HG03378 (cell line): ENCODE measurements around the gene SIRPB1.
"Not testable (repeated sequence)": the region's sequence is repeated elsewhere in the genome, so short reads cannot be mapped to it uniquely, and the experiment has no call there.

Source experiments
- ATAC-seq: cut with Tn5 transposase; IDR thresholded peaks from one replicate; pipeline ENCODE4 v1.9.1; 2021; ENCODE audit warnings: mild to moderate bottlenecking, moderate library complexity; ENCODE audit not compliant: unreplicated experiment

Gene SIRPB1

DNA sequence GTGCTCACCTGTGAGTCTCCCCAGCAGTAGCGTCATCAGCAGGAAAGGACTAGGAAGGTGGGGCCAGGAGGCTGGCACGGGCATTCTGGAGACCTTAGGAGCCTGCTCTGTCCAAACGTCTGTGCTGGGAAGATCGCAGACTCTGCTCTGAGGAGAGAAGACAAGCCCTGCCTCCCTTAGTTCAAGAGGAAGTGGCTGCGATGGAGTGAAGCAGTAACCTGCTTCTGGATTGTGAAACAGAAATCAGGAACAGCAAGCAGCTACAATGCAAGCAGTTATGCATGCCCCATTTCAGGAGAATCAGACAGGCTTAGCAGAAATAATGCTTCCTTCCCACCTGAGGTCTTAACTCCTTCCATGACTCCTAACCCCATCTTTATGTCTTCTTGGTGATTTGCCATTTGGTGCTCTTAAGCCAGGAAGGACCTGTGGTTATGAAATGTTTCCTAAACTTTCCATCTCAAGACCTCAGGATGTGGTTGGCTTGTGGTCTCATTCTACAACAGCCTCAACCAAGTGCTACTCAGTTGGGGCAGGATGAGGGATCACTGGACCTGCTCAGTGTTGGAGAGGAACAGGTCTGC is at the start of gene SIRPB1:
Gene SIRPB1, minus strand, starts transcription at position 149 of the 584 bp plus-strand sequence. Its CDS starts 65 bp downstream, at position 84.
- ATAC-seq = no peak

DNA sequence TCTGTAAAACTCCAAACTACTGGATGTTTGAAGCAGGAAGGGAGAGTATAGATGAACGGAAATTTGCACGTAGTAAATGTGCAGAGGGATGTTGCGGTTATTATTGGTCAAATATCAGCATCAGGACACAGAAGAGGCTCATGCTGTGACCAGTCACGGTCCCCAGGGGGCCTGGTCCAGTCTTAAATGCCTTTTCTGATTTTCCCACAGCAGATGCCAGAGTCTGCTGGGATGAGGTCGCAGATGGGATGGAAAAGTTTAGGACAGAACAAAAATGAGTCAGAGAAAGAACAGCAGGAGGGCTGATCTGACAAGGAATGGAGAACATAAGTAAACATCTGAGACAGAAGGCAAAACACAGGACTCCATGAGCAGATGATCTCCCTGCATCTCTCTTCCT is 49.5 kb upstream of the SIRPB1 start:
- ATAC-seq = no peak

DNA sequence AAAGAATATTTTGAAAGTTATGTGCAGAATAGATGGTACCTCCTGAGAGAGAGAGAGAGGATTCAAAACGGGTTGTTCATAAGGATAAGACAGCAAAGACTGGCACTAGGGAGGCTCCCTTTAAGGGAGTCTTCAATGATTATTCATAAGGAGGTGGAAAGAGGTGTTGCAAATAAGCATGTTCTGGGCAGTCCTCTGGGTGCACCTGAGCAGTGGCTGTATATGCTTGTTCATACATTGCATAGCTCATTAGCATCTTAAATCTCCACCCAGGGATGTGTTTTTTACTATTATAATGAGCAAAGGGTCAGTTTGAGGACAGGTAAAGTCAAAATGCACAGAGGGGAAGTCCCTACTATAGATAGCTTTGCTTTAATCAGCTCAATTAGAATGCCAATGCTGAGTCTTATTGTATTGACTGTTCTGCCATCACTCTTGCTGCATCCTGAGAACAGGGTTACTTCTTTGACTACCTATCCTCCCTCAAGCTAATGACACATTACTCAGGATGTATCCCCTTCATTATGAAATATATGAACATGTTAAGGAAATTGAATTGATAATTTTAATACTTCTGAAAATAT is 47.8 kb upstream of the SIRPB1 start:
- no peak for ATAC-seq

DNA sequence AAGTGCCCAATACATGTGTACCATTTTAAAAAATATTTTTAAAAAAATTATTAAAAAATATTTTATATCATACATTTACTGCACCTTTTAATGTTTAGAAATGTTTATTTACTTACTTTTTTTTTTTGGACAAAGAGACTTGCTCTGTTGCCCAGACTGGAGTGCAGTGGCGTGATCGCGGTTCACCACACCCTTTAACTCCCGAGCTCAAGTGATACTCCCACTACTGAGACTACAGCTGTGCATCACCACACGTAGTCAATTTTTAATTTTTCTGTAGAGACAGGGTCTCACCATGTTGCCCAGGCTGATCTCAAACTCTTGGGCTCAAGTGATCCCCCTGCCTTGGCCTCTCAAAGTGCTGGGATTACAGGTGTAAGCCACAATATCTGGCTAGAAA is 47.0 kb upstream of the SIRPB1 start:
- ATAC-seq = no peak

DNA sequence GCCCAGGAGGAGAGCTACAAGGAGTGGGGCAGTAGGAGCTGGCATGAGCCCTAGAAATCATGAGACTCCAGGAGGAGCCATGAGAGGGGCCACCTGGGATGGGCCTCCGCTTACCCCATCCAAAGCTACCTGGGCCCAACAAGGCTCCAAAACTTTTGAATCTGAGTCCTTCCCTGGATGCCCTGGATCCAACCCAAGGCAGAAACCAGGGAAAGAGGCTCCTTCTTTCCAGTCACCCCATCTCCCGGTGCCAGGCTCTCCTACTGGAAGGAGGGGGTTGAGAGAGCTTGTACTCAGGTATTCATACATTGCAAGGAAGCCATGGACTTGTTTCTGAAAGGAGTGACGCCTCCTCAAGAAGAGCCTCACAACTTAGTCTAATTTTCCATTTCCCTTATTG is 45.5 kb upstream of the SIRPB1 start:
- ATAC-seq = no peak

DNA sequence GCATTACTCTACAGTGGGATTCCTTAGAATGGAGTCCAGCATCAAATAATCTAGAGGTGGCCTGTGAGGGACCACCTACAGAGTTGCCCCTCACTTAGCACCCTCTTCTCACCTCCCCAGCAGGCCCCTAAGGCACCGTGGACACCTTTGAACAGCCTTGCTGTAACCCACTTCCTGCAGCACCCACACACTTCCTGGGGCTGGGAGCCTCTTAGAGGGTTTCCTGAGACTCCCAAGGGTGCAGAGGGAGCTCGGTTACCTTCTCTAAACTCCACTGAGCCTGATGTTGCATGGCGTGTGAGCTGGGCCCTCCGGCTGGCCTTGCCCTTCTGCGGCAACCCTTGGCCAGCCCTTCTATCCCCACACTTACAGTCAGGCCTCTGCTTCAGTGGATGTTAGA is 45.1 kb upstream of the SIRPB1 start:
- ATAC-seq = no peak

DNA sequence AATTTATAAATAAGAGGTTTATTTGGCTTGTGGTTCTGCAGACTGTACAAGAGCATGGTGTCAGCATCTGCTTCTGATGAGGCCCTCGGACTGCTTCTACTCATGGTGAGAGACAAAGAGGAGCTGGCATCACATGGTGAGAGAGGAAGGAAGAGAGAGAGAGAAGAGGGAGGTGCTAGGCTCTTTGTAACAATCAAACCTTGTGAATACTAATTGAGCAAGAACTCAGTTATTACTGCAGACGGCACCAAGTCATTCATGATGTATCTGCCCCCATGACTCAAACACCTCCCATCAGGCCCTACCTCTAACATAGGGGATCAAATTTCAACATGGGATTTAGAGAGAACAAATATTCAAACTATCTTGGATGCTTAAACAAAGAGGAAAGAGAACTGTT is 44.1 kb upstream of the SIRPB1 start:
- ATAC-seq = no peak

DNA sequence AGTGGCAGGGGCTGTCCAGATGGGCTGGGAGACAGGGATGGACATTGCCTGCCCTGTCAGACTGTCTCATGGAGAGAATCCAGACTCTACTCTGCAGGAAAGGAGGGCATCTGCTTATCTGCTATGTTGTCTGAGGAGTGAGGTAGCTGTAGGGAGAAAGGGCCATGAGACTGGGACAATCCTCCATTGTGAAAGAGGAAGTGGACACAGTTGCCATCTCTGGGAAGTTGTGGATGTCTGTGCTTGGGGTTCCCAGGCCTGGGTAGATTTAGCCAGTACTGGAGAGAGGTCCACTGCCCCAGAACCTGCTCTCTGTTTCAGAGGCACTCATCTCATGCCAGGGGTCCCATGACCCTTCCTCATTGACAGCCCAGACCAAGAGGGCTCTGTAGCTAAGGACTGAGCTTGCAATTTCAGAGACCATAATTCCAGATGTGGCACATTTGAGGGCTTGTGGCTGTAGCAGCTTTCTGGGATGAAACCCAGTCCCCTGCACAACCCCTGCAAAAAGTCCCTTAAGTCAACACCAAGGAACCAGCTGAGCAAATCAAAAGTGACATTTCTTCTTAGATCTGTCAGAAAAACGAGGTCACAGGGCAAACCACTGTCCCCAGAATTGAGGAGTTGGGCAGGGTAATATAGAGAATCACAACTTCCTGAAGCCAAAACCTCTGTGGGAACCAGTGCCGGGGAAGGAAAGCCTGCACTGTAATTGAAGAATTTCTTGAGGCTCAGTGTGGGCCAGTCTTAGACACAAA is 41.9 kb upstream of the SIRPB1 start:
- ATAC-seq = no peak

DNA sequence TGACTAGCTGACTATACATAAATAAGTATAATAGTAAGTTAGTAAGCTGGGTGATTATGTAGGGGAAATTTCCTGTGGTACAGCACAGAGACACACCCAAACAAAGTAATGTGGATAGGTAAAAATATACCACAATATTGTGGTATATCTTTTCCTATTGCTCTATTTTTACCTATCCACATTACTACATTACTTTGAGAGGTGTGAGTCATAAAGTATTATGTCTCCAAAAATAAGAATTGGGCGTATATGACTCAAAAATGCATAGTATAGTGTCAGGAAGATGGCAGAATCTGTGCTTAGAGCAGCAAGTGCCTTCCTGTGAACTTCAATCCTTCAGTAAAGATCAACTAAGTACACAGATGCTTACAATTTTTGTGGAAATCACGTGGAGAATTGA is 40.4 kb upstream of the SIRPB1 start:
- ATAC-seq = no peak

DNA sequence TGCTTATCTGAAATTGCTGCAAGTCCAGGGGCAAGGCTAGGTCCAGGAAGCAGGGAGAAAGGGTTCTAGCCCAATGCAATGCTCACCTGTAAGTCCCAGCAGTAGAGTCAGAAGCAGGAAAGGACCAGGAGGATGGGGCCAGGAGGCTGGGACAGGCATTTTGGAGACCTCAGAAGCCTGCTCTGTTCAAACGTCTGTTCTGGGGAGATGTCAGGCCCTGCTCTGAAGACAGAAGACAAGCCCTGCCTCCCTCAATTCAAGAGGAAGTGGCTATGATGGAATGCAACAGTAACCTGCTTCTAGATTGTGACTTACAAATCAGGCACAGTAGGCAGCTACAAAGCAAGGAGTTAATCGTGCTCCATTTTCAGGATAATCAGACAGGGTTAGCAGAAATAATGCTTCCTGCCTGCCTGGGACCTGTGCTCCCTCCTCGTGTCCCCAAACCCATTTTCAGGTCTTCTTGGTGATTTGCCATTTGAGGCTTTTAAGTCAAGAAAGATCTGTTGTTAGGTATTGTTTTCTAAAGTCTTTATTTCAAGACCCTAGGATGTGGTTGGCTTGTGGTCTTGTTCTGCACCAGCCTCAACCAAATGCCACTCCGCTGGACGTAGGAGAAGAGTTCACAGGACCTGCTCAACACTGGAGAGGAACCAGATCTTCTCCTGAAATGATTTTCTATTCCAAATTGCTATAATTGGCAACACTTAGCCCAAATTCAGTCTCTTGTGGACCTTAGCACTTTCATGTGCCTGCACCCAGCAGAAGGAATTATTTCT is 37.9 kb upstream of the SIRPB1 start, which contains the start of gene SIRPG:
Gene SIRPG, minus strand, starts transcription at position 224 of the 779 bp plus-strand sequence. Its CDS starts 65 bp downstream, at position 159.
- no peak for ATAC-seq

DNA sequence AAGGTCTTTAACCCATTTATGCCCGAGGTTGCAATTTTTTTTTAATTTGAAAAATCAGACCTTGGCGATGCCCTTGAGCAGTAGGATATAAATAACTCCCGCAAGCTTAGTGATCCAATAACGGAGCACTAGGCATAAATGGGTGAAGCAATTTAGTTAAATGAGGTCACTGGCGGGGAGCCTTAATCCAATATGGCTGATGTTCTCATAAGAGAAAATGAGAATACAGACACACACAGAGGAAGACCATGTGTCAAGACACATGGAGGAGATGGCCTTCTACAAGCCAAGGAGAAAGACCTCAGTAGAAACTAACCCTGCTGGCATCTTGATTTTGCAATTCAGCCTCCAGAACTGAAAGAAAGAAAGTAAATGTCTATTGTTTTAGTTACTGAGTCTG is 37.0 kb upstream of the SIRPB1 start:
- ATAC-seq = no peak

DNA sequence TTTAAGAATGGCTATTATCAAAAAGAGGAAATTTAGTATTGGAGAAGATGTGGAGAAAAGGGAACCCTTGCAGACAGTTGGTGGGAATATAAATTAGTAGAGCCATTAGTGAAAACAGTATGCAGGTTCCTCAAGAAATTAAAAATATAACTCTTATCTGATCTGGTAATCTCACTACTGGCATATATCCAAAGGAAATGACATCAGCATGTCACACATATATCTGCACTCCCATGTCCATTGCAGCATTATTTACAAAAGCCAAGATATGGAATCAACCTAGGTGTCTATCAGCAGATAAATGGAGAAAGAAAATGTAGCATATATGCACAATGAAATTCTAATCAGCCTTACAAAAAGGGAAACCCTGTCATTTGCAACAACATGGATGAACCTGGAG is 35.2 kb upstream of the SIRPB1 start:
- ATAC-seq = no peak

DNA sequence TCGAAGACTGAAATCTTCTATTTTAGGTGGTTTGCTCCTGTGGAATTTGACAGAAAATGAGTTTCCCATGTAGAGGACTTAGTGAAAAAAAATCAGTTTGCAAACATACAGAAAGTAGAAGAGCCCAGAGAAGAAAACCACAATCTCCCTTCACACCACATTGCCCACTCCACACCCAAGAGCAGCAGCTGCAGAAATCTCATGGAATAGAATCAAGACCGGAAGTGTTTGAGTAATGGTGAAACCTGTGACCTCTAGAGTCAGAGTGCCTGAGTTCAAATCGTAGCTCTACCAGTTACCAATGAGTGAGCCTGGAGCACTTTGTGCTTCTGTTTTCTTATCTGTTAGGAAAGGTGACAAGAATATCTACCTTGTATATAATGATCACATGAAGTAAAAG is 33.2 kb upstream of the SIRPB1 start:
- no peak for ATAC-seq

DNA sequence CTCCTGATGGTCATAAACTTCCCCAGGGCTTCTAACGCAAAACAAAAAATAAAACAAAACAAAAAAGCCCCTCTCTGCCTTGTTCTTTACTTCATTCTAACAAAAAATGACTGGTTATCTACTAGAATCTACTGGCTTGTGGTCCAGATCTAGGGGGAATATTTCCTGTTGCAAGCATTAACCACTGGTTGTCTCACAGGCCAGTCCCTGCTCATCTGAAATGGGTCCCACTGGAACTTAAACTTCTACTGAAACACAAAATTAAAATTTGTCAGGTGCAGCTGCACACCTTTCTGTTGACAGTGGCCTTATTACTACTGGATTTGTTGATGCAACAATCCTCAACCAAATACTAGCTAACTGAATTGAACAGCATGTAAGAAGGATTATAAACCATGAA is 32.3 kb upstream of the SIRPB1 start:
- ATAC-seq = no peak

DNA sequence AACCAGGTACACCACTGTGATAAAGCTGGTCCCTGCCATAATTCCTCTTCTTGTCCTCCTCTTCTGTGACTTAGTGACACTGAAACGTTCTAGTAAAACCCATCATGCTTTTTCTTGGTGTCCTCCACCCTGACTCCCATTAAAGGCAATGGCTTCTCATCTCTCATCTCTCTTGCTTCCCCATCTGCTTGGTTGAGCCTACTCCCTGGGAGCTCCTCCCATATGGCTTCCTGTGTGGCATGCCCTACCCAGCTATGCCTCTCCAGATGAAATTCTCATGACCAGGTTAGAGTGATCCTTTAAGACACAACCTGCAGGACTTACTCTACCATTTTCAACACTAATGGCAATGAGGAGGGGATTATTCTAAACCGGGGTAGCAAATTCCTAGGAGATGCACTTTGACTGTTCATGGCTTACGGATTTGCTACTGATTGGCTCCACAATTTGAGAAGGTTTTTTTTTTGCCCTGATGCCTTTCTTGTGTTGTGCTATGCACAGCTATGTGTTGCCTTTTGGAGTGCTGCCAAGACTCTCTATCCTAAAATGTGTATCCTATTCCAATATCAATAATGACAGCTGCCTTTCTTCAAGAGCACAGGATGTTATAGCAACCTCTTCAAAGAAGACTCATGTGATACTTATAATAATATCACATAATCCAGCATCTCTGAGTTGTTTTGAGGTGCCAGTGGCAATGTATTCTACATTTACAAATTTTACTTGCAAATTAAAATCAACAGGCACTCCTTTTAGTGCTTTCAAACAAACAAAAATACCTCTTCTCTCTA is 31.7 kb upstream of the SIRPB1 start:
- ATAC-seq = no peak

DNA sequence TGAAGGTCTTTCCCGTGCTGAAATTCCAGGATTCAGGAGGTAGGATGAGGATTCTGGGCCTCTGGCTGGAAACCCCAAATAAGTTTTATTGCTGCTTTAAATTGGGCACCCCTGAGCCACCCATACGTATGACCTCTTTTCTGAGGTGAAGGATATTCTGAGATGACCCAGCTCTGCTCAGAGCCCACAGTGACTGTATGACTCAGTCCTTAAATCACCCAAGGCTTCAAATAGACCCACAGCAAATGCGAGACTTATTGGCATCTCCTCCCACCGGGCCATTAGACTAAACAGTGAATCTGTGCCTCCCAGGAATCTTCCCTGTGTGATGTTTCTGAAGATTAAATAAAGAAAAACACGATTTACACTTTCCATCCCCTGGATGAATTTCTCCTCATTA is 28.3 kb upstream of the SIRPB1 start:
- ATAC-seq = no peak

DNA sequence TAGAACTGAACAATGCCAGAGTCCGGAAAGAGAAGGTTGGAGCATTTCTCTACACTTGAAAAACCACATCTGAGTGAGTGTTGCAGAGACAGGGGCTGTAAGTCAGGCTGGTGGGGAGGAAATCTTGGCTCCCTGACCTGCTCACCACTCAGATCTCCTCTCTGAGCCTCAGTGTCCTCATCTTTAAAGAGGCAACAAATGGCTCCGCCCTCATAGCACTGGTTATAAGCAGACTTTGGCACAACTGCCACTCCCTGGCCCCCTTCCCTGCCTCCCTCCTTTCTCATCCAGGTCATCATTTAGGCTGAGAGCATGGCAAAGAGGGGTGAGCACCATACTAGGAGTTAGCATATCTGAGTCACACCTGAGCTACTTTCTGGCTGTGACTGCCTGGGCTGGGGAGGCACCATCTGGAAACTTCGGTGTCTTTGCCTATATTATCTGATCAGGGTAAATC is 27.2 kb upstream of the SIRPB1 start:
- no peak for ATAC-seq

DNA sequence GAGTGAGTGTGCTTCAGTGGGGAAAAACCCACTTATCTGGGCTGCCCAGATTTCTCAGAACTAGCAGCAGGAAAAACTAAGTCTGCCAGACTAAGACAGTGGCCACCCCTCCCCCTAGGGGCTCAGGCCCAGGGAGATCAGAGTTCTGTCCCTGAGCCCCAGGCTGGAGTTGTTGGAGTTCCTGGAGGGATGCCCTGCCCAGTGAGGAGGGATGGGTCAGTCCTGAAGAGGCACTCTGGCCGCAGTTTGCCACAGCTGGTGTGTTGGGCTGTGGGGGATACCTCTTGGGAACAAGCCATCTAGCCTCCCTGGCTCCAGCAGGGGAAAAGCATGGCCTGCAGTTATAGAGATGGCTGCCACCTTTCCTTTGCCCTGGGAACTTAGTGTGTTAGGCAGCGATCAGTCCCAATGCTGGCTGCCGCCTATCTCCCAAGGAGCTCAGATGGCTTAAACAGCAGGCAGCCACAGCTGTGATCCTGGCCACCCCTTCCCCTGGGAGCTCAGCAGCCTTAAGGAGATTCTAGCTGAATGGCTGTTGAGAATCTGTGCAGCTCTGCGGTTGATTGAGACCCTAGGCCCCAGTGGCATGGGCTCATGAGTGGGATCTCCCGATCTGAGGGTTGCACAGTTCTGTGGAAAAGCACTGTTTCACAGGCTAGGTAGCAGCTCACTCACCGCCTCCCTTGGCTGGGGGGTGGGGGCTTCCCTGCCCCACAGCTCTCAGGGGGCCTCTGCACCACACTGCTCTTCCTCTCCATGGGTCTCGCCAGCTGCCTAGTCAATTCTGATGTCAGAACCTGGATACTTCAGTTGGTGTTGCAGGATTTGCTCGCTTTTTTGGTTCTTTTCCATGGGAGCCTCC is 24.5 kb upstream of the SIRPB1 start:
- ATAC-seq = no peak

DNA sequence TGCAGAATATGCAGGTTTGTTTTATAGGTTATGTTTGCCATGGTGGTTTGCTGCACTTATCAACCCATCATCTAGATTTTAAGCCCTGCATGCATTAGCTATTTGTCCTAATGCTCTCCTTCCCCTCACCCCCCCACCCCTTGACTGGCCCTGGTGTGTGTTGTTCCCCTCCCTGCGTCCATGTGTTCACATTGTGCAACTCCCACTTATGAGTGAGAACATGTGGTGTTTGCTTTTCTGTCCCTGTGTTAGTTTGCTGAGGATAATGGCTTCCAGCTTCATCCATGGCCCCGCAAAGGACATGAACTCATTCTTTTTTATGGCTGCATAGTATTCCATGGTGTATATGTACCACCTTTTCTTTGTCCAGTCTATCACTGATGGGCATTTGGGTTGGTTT is 18.8 kb upstream of the SIRPB1 start:
- not testable (repeated sequence) for ATAC-seq

DNA sequence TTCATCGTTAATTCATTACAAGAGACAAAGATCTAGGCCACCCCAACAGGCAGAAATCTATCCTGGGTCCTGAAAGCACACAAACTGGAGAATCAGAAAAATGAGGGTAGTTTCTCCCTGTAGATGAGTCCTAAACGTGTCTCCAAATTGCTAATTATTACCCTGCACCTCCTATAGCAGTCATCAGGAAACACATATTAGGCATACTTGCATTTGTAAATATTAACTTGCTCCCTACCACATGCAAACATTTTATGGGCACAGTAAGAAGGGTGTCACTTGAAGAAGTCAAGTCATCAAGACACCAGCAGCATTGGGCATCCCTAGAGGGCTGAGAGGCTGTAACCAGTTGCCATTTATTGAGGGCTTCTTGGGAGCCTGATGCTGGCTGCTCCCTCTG is 17.9 kb upstream of the SIRPB1 start:
- ATAC-seq = no peak
